OCI-LY7 (cell line): ENCODE results near the gene CHKA.

Experiments
- EZH2phosphoT487 ChIP-seq: fragments of 200-600 bp; sonication (generic); IDR thresholded peaks from 2 replicates; pipeline ENCODE4 v1.6.1; 2018; ENCODE audit warnings: low read depth, borderline replicate concordance, mild to moderate bottlenecking, mixed run types, antibody characterized with exemption, low read length, moderate library complexity, mixed read lengths
- TF ChIP-seq, protein P1 (sequence below): fragments of 200-600 bp; sonication (generic); conservative IDR thresholded peaks from 2 replicates; pipeline ENCODE4 v1.5.1; 2014; ENCODE audit warnings: mild to moderate bottlenecking, antibody characterized with exemption, low read length, moderate library complexity, mixed read lengths

DNA sequence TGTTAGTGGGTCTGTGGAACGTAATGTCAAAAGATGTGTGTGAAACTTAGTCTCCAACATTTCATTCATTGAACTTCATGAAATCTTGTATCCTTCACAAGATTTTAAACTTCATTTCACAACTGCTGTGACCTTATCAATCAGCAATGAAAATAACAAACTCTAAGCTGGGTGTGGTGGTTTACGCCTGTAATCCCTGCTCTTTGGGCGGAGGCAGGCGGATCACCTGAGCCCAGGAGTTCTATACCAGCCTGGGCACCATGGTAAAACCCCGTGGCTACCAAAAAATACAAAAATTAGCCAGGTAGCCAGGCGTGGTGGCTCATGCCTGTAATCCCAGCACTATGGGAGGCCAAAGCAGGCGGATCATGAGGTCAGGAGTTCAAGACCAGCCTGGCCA, 5.1 kb downstream of the CHKA start:
- TF ChIP-seq, protein P1, sequence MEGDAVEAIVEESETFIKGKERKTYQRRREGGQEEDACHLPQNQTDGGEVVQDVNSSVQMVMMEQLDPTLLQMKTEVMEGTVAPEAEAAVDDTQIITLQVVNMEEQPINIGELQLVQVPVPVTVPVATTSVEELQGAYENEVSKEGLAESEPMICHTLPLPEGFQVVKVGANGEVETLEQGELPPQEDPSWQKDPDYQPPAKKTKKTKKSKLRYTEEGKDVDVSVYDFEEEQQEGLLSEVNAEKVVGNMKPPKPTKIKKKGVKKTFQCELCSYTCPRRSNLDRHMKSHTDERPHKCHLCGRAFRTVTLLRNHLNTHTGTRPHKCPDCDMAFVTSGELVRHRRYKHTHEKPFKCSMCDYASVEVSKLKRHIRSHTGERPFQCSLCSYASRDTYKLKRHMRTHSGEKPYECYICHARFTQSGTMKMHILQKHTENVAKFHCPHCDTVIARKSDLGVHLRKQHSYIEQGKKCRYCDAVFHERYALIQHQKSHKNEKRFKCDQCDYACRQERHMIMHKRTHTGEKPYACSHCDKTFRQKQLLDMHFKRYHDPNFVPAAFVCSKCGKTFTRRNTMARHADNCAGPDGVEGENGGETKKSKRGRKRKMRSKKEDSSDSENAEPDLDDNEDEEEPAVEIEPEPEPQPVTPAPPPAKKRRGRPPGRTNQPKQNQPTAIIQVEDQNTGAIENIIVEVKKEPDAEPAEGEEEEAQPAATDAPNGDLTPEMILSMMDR, result no peak
- no peak for TF ChIP-seq EZH2phosphoT487
